Neural progenitor cell (in vitro differentiated cells): ENCODE data around the gene TRPM3. TPM values are rescaled to one million over a fixed set of nuclear protein-coding genes. Genes with fewer than 3 reads are reported as not detected.

Experiments
- DNase-seq: peaks from one replicate; pipeline ENCODE4 v3.0.0-alpha.2; 2016; ENCODE audit warnings: low spot score
- H2AFZ ChIP-seq: fragments of 200-600 bp; sonication (generic); replicated peaks from 2 replicates; pipeline ENCODE4 v1.6.1; 2016; ENCODE audit warnings: antibody characterized with exemption
- H3F3A ChIP-seq: fragments of 200-600 bp; sonication (generic); 2 replicates; pipeline ENCODE4 v1.6.1; 2016; ENCODE audit warnings: antibody characterized with exemption, low read depth
- H3K27ac ChIP-seq: fragments of 200-600 bp; sonication (generic); 2 replicates; pipeline ENCODE4 v1.5.1; 2016; ENCODE audit warnings: mild to moderate bottlenecking
- H3K27me3 ChIP-seq: fragments of 200-600 bp; sonication (generic); 2 replicates; pipeline ENCODE4 v1.6.1; 2016; ENCODE audit warnings: mild to moderate bottlenecking, moderate library complexity
- H3K36me3 ChIP-seq: fragments of 200-600 bp; sonication (generic); 2 replicates; pipeline ENCODE4 v1.5.1; 2016
- H3K4me1 ChIP-seq: fragments of 200-600 bp; sonication (generic); 2 replicates; pipeline ENCODE4 v1.6.1; 2016; ENCODE audit warnings: mixed run types
- H3K4me2 ChIP-seq: fragments of 200-600 bp; sonication (generic); 2 replicates; pipeline ENCODE4 v1.6.1; 2016
- H3K4me3 ChIP-seq: fragments of 200-600 bp; sonication (generic); 2 replicates; pipeline ENCODE4 v1.5.1; 2016
- H3K79me2 ChIP-seq: fragments of 200-600 bp; sonication (generic); 2 replicates; pipeline ENCODE4 v1.6.1; 2016; ENCODE audit warnings: low read depth
- H3K9ac ChIP-seq: fragments of 200-600 bp; sonication (generic); 2 replicates; pipeline ENCODE4 v1.6.1; 2016
- H3K9me3 ChIP-seq: fragments of 200-600 bp; sonication (generic); 2 replicates; pipeline ENCODE4 v1.5.1; 2016; ENCODE audit warnings: low read depth
- H4K20me1 ChIP-seq: fragments of 200-600 bp; sonication (generic); 2 replicates; pipeline ENCODE4 v1.6.1; 2016; ENCODE audit warnings: low read depth
- H3K27ac Mint-ChIP-seq: 3 replicates; pipeline ENCODE4 v1.8.0; 2021; ENCODE audit warnings: mixed read lengths
- H3K27me3 Mint-ChIP-seq: 2 replicates; pipeline ENCODE4 v1.8.0; 2022; ENCODE audit warnings: low read depth, mild to moderate bottlenecking, inconsistent platforms, moderate library complexity, mixed read lengths; ENCODE audit not compliant: insufficient read depth
- H3K36me3 Mint-ChIP-seq: 3 replicates; pipeline ENCODE4 v1.8.0; 2021; ENCODE audit warnings: mixed read lengths
- H3K4me1 Mint-ChIP-seq: 3 replicates; pipeline ENCODE4 v1.8.0; 2021; ENCODE audit warnings: mixed read lengths
- H3K4me3 Mint-ChIP-seq: 3 replicates; pipeline ENCODE4 v1.8.0; 2021; ENCODE audit warnings: mild to moderate bottlenecking, moderate library complexity, mixed read lengths
- H3K9me3 Mint-ChIP-seq: 3 replicates; pipeline ENCODE4 v1.8.0; 2020; ENCODE audit warnings: mixed read lengths
- EZH2 ChIP-seq: fragments of 200-600 bp; sonication (generic); IDR thresholded peaks from 2 replicates; pipeline ENCODE4 v1.6.1; 2017; ENCODE audit warnings: antibody characterized with exemption, mild to moderate bottlenecking, moderate library complexity
- EZH2phosphoT487 ChIP-seq: fragments of 200-600 bp; sonication (generic); IDR thresholded peaks from 2 replicates; pipeline ENCODE4 v1.6.1; 2017; ENCODE audit warnings: antibody characterized with exemption
- total RNA-seq: library from RNA; depleted of rRNA; stranded (reverse); fragments of >200 nt; gene quantifications from 2 replicates; pipeline ENCODE4 v1.2.3, GENCODE V29; 2015; ENCODE audit warnings: low replicate concordance
- TF ChIP-seq, protein P1 (sequence below): fragments of 200-600 bp; sonication (generic); IDR thresholded peaks from 2 replicates; pipeline ENCODE4 v1.5.1; 2017; ENCODE audit warnings: antibody characterized with exemption, mild to moderate bottlenecking

The TRPM3 gene
- total RNA-seq, 1 donor from 2014 or later: 37.2 TPM

DNA sequence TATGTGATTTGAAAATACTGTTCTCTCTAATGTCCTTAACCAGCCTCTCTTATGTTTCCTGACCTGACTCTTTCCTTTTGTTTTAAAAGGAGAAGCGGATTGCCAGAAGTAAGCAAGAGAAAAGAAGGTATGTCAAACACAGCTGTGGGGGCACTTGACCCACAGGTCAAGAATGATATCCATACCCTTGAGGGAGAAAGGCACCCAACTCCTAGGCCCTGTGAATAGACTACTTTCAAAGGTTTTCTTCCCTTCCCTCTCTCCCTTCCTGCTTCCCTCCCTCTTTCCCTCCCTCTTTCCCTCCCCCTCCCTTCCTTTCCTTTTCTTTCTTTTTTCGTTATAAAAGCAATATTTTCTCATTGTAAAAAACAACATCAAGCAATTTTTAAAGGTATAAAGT, 306.8 kb downstream of the TRPM3 start:
- H3F3A ChIP-seq: no peaks in the 10 kb centered on the region
- Mint-ChIP-seq H3K4me3 (no peak overlapping the region), H3K4me1 (peaks cover 15% of the 10 kb centered on the region), H3K27me3 (peaks cover 2% of the 10 kb centered on the region), H3K9me3 (peaks cover 2% of the 10 kb centered on the region), H3K27ac (no peak overlapping the region), H3K36me3 (peaks cover 26% of the 10 kb centered on the region)
- H3K79me2 ChIP-seq: no peaks in the 10 kb centered on the region
- H3K4me3 ChIP-seq: no peak overlapping the region
- H2AFZ ChIP-seq: no peak overlapping the region
- no peaks in the 10 kb centered on the region for H4K20me1 ChIP-seq
- TF ChIP-seq EZH2phosphoT487 (no peak), EZH2 (no peak)
- TF ChIP-seq, protein P1, sequence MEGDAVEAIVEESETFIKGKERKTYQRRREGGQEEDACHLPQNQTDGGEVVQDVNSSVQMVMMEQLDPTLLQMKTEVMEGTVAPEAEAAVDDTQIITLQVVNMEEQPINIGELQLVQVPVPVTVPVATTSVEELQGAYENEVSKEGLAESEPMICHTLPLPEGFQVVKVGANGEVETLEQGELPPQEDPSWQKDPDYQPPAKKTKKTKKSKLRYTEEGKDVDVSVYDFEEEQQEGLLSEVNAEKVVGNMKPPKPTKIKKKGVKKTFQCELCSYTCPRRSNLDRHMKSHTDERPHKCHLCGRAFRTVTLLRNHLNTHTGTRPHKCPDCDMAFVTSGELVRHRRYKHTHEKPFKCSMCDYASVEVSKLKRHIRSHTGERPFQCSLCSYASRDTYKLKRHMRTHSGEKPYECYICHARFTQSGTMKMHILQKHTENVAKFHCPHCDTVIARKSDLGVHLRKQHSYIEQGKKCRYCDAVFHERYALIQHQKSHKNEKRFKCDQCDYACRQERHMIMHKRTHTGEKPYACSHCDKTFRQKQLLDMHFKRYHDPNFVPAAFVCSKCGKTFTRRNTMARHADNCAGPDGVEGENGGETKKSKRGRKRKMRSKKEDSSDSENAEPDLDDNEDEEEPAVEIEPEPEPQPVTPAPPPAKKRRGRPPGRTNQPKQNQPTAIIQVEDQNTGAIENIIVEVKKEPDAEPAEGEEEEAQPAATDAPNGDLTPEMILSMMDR: no peak
- no peaks in the 10 kb centered on the region for H3K36me3 ChIP-seq
- H3K9me3 ChIP-seq: no peaks in the 10 kb centered on the region
- no peak overlapping the region for H3K4me2 ChIP-seq
- peaks cover 14% of the 10 kb centered on the region for H3K4me1 ChIP-seq
- H3K9ac ChIP-seq: no peak overlapping the region
- no peak for DNase-seq
- no peak overlapping the region for H3K27ac ChIP-seq
- H3K27me3 ChIP-seq: no peaks in the 10 kb centered on the region

DNA sequence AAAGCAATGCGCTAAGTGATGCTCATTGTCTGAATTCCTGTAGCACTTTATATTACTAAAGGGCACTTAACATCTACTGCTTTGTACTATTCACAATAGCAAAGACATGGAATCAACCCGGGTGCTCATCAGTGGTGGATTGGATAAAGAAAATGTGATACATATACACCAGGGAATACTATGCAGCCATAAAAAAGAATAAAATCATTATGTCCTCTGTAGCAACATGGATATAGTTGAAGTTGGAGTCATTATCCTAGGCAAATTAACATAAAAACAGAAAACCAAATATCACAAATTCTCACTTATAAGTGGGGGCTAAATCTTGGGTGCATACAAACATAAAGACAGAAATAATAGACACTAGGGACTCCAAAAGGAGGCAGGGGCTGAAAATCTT, 308.3 kb downstream of the TRPM3 start:
- DNase-seq: no peak
- Mint-ChIP-seq H3K27ac (no peak overlapping the region), H3K4me1 (peaks cover 6% of the 10 kb centered on the region), H3K36me3 (peaks cover 26% of the 10 kb centered on the region), H3K4me3 (no peak overlapping the region), H3K9me3 (peaks cover 2% of the 10 kb centered on the region), H3K27me3 (peaks cover 2% of the 10 kb centered on the region)
- Histone ChIP-seq H4K20me1 (no peaks in the 10 kb centered on the region), H3K36me3 (no peaks in the 10 kb centered on the region), H3K9ac (no peak overlapping the region), H3K4me1 (peaks cover 14% of the 10 kb centered on the region), H3K9me3 (no peaks in the 10 kb centered on the region), H3K79me2 (no peaks in the 10 kb centered on the region), H3K27me3 (no peaks in the 10 kb centered on the region), H2AFZ (no peak overlapping the region), H3K4me3 (no peak overlapping the region), H3F3A (no peaks in the 10 kb centered on the region), H3K27ac (no peak overlapping the region), H3K4me2 (no peak overlapping the region)
- TF ChIP-seq, protein P1: no peak
- TF ChIP-seq EZH2phosphoT487 (no peak), EZH2 (no peak)

GRCh38 chr9:70811638-70812037, 309.8 kb downstream of the TRPM3 start:
- no peaks in the 10 kb centered on the region for H3K9me3 ChIP-seq
- H3K4me1 ChIP-seq: peaks cover 7% of the 10 kb centered on the region
- H3K79me2 ChIP-seq: no peaks in the 10 kb centered on the region
- H3K27me3 ChIP-seq: no peaks in the 10 kb centered on the region
- no peaks in the 10 kb centered on the region for H3K36me3 ChIP-seq
- H3K27ac ChIP-seq: no peak overlapping the region
- Mint-ChIP-seq H3K27ac (no peak overlapping the region), H3K4me3 (no peak overlapping the region), H3K27me3 (no peaks in the 10 kb centered on the region), H3K9me3 (peaks cover 2% of the 10 kb centered on the region), H3K36me3 (peaks cover 26% of the 10 kb centered on the region), H3K4me1 (no peaks in the 10 kb centered on the region)
- H3K4me2 ChIP-seq: no peak overlapping the region
- no peak for DNase-seq
- TF ChIP-seq, protein P1: no peak
- no peaks in the 10 kb centered on the region for H3F3A ChIP-seq
- H3K9ac ChIP-seq: no peak overlapping the region
- no peaks in the 10 kb centered on the region for H4K20me1 ChIP-seq
- no peak overlapping the region for H2AFZ ChIP-seq
- H3K4me3 ChIP-seq: no peak overlapping the region
